NCI-H2081 (cell line): Measurements from ENCODE around the gene ICAM1.

Experiments used
- DNase-seq, 2 experiments: peaks; one replicate each; lab custom pipeline; 2025; lab: John Stamatoyannopoulos, UW

The ICAM1 gene

GRCh38 chr19:10321874-10322835, 51.2 kb downstream of the ICAM1 start:
- DNase-seq = no peak

GRCh38 chr19:10325732-10326131, 54.8 kb downstream of the ICAM1 start:
- DNase-seq = no peak

GRCh38 chr19:10327793-10328192, 56.9 kb downstream of the ICAM1 start:
- no peak for DNase-seq

- no peak for DNase-seq
Observed at GRCh38 chr19:10328558-10329429, 57.9 kb downstream of the ICAM1 start.

- DNase-seq = no peak
Observed at GRCh38 chr19:10329555-10329954, 58.6 kb downstream of the ICAM1 start.

- no peak for DNase-seq
Observed at GRCh38 chr19:10332158-10332964, 61.4 kb downstream of the ICAM1 start.

- DNase-seq = peak; percentile 97
Observed at GRCh38 chr19:10332965-10333757, 62.2 kb downstream of the ICAM1 start, which contains the start of gene RAVER1. Gene RAVER1, minus strand, starts transcription at chr19:10333529. Its CDS starts 22 bp downstream, at chr19:10333507.

- DNase-seq = no peak
Observed at GRCh38 chr19:10333758-10334587, 63.1 kb downstream of the ICAM1 start.

- DNase-seq = peak; percentile 57 to 66
Observed at GRCh38 chr19:10334588-10335351, 63.9 kb downstream of the ICAM1 start.

- DNase-seq = no peak
Observed at GRCh38 chr19:10335352-10335985, 64.5 kb downstream of the ICAM1 start.
